MCF 10A (cell line): ENCODE results near the gene RAD51B. TPM values are rescaled to one million over a fixed set of nuclear protein-coding genes. Genes with fewer than 3 reads are reported as not detected.

Source experiments
- BruUV-seq: library from RNA; stranded (reverse); fragments of 400-500 nt; replicated peaks from 2 replicates; lab custom pipeline; 2021; lab: Mats Ljungman, UMichigan
- CTCF ChIA-PET: fragments of 300-600 bp; sonication (Branson Sonifier 250); formaldehyde crosslinking; extraction: SDS; loops from one replicate; lab custom pipeline; 2021; ENCODE audit warnings: antibody characterized with exemption, inconsistent platforms; lab: Yijun Ruan, JAX
- POLR2A ChIA-PET: fragments of 300-600, 350-650 bp; sonication (Branson Sonifier 250); formaldehyde crosslinking; extraction: SDS; loops from one replicate; lab custom pipeline; 2020; ENCODE audit warnings: antibody characterized with exemption, inconsistent platforms; lab: Yijun Ruan, JAX
- DNase-seq: peaks from one replicate; pipeline ENCODE4 v3.0.0-alpha.2; 2018; ENCODE audit not compliant: unreplicated experiment
- H3K27ac Mint-ChIP-seq: one replicate; pipeline ENCODE4 v1.8.0; 2022; ENCODE audit warnings: mild to moderate bottlenecking, low read depth, mixed read lengths; ENCODE audit not compliant: unreplicated experiment
- H3K27me3 Mint-ChIP-seq: one replicate; pipeline ENCODE4 v1.8.0; 2022; ENCODE audit warnings: mixed read lengths; ENCODE audit not compliant: insufficient read depth, unreplicated experiment
- H3K36me3 Mint-ChIP-seq: one replicate; pipeline ENCODE4 v1.8.0; 2022; ENCODE audit warnings: mild to moderate bottlenecking, moderate library complexity, mixed read lengths; ENCODE audit not compliant: insufficient read depth, unreplicated experiment
- H3K4me1 Mint-ChIP-seq: one replicate; pipeline ENCODE4 v1.8.0; 2022; ENCODE audit warnings: mixed read lengths; ENCODE audit not compliant: insufficient read depth, unreplicated experiment
- H3K4me3 Mint-ChIP-seq: one replicate; pipeline ENCODE4 v1.8.0; 2022; ENCODE audit warnings: mild to moderate bottlenecking, moderate library complexity, mixed read lengths; ENCODE audit not compliant: unreplicated experiment
- H3K9me3 Mint-ChIP-seq: one replicate; pipeline ENCODE4 v1.8.0; 2022; ENCODE audit warnings: mixed read lengths; ENCODE audit not compliant: unreplicated experiment
- intact Hi-C: fragments of 100-400 bp; cut with micrococcal nuclease; formaldehyde crosslinking; loops from 2 replicates; pipeline ENCODE4 v1.14.1; 2022
- total RNA-seq: library from RNA; stranded (reverse); gene quantifications from 2 replicates; pipeline ENCODE4 v1.2.3, GENCODE V29; 2022
- TF ChIP-seq, protein P1 (sequence below): fragments of 200-600 bp; IDR thresholded peaks from one replicate; pipeline ENCODE4 v1.8.0; 2022; ENCODE audit warnings: antibody characterized with exemption, mild to moderate bottlenecking; ENCODE audit not compliant: unreplicated experiment

RAD51B gene
- total RNA-seq, 1 experiment from 2014 or later: 14.6 TPM

DNA sequence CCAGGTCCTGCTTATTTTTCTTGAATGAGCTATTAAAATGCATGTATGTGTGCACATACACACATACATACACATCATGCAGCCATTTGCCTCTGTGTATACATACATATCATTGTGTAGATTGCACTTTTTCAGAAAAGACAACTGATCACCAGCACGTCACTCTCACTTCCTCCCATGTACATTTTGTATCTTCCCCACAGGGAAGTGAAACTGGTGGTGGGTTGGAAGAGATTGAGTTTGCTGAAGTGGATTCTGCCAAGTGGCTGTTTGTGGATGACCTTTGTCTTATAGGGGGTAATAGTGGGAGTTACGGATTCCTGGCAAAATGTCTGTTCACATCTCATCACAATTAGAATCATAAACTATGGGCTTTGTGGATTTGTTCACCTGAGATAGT is 448.6 kb downstream of the RAD51B start:
- POLR2A ChIA-PET: interaction anchor here (0.8 kb wide), 1 partner anchor 322 kb away, joined by 3 read pairs; no protein-coding TSS in a partner anchor

GRCh38 chr14:68268719-68269118 is 449.1 kb downstream of the RAD51B start:
- no TSS peak for BruUV-seq
- H3K27ac Mint-ChIP-seq: no peak overlapping the region
- H3K9me3 Mint-ChIP-seq: no peaks in the 10 kb centered on the region
- no peak for DNase-seq
- no peaks in the 10 kb centered on the region for H3K27me3 Mint-ChIP-seq
- no peaks in the 10 kb centered on the region for H3K4me1 Mint-ChIP-seq
- H3K4me3 Mint-ChIP-seq: no peak overlapping the region
- POLR2A ChIA-PET: no interaction called here
- TF ChIP-seq, protein P1, sequence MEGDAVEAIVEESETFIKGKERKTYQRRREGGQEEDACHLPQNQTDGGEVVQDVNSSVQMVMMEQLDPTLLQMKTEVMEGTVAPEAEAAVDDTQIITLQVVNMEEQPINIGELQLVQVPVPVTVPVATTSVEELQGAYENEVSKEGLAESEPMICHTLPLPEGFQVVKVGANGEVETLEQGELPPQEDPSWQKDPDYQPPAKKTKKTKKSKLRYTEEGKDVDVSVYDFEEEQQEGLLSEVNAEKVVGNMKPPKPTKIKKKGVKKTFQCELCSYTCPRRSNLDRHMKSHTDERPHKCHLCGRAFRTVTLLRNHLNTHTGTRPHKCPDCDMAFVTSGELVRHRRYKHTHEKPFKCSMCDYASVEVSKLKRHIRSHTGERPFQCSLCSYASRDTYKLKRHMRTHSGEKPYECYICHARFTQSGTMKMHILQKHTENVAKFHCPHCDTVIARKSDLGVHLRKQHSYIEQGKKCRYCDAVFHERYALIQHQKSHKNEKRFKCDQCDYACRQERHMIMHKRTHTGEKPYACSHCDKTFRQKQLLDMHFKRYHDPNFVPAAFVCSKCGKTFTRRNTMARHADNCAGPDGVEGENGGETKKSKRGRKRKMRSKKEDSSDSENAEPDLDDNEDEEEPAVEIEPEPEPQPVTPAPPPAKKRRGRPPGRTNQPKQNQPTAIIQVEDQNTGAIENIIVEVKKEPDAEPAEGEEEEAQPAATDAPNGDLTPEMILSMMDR: no peak
- CTCF ChIA-PET: no interaction called here
- no peaks in the 10 kb centered on the region for H3K36me3 Mint-ChIP-seq
- intact Hi-C loops: no loop called here

More for the DNA sequence above, 448.6 kb downstream of the RAD51B start:
- H3K4me3 Mint-ChIP-seq: no peak overlapping the region
- H3K27me3 Mint-ChIP-seq: no peaks in the 10 kb centered on the region
- H3K36me3 Mint-ChIP-seq: no peaks in the 10 kb centered on the region
- no peaks in the 10 kb centered on the region for H3K4me1 Mint-ChIP-seq
- no peak for DNase-seq
- TF ChIP-seq, protein P1: no peak
- BruUV-seq: no TSS peak
- intact Hi-C loops: no loop called here
- CTCF ChIA-PET: no interaction called here
- H3K9me3 Mint-ChIP-seq: no peaks in the 10 kb centered on the region
- H3K27ac Mint-ChIP-seq: no peak overlapping the region

DNA sequence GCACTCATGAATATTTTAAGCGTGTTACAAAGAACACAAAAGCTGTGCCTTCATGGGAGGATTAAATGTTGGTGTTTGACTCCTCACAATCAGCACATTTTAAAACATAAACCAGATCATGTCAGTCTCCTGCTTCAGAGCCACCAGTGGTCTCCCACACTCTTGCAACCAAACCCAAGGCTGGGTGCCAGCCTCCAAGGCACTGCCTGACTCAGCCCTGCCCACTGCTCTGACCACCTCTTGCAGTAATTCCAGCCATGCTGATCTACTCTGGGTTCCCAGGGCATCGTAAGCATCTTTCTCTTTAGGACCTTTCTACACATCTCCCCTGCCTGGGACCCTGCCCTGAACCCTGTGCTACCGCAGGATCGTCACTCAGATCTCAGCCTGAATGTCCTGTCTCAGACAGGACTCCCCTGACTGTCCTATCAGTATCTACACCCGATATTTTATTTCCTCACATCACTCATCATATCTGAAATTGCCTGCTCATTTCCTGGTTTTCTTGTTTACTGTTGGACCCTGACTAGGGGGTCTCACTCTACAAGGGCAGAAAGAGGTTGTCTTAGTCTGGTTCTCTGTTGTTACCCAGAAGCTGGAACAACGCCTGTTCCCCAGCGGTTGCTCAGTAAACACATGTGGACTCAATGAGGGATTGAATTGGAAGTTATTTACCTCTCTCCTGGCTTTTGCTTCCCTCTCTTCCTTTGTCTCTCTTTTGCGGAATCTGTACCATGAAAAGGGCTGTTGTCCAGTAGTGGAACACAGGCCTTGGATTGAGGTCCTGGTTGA is 449.8 kb downstream of the RAD51B start:
- intact Hi-C loops: no loop called here

DNA sequence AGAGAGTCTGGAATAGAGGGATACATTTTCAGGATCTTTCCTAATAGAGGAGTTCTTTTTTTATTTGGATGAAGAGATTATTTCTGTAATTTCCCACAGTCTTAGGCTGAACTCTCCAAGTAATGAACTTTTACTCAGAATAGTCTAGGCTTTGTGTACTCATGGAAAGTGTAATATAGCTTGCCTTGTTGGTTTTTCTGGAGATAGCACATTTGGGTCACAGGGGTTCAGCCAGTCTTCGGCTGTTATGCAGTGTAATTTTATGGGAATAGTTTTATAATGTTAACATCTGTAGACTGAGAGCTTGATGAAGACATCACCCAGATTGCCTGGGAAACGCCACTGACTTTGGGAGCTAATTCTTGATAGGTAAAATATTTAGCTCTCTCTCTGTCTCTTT is 450.8 kb downstream of the RAD51B start:
- H3K4me1 Mint-ChIP-seq: no peaks in the 10 kb centered on the region
- POLR2A ChIA-PET: interaction anchor here (0.6 to 1.1 kb wide), 4 partner anchors 12 to 525 kb away, joined by 3 read pairs; no protein-coding TSS in a partner anchor
- H3K36me3 Mint-ChIP-seq: no peaks in the 10 kb centered on the region
- CTCF ChIA-PET: interaction anchor here (1.2 kb wide), 1 partner anchor 555 kb away, joined by 3 read pairs; no protein-coding TSS in a partner anchor
- DNase-seq: no peak
- intact Hi-C loops: no loop called here
- BruUV-seq: no TSS peak
- no peak overlapping the region for H3K27ac Mint-ChIP-seq
- no peaks in the 10 kb centered on the region for H3K9me3 Mint-ChIP-seq
- no peaks in the 10 kb centered on the region for H3K27me3 Mint-ChIP-seq
- H3K4me3 Mint-ChIP-seq: no peak overlapping the region
- TF ChIP-seq, protein P1: no peak

More for the DNA sequence above, 449.8 kb downstream of the RAD51B start:
- Mint-ChIP-seq H3K4me1 (no peaks in the 10 kb centered on the region), H3K27ac (no peak overlapping the region), H3K4me3 (no peak overlapping the region), H3K36me3 (no peaks in the 10 kb centered on the region), H3K27me3 (no peaks in the 10 kb centered on the region), H3K9me3 (no peaks in the 10 kb centered on the region)
- POLR2A ChIA-PET: interaction anchor here (0.8 kb wide), 1 partner anchor 11 kb away, joined by 3 read pairs; no protein-coding TSS in a partner anchor
- TF ChIP-seq, protein P1: no peak
- DNase-seq: no peak
- BruUV-seq: no TSS peak
- CTCF ChIA-PET: no interaction called here
